B cell (primary cell): ENCODE data around the gene FFAR2. TPM values are rescaled to one million over a fixed set of nuclear protein-coding genes. Genes with fewer than 3 reads are reported as not detected.

Experiments used
- ATAC-seq: fragments of 200-7000 bp; cut with Tn5 transposase; one replicate; pipeline ENCODE4 v1.10.0; 2021; ENCODE audit warnings: low read depth, mild to moderate bottlenecking, moderate number of reproducible peaks, moderate library complexity
- CTCF ChIA-PET: fragments of 350-600 bp; sonication (Branson Sonifier 250); formaldehyde crosslinking; loops from one replicate; lab custom pipeline; 2021; ENCODE audit warnings: antibody characterized with exemption, inconsistent platforms; lab: Charles Lee
- POLR2A ChIA-PET: fragments of 350-600 bp; sonication (Branson Sonifier 250); formaldehyde crosslinking; loops from one replicate; lab custom pipeline; 2021; ENCODE audit warnings: antibody characterized with exemption; lab: Charles Lee
- DNase-seq: peaks from one replicate; pipeline ENCODE4 v3.0.0; 2013
- H2AFZ ChIP-seq: 2 replicates; pipeline ENCODE4 v1.6.1; 2012; ENCODE audit warnings: mild to moderate bottlenecking, low read depth, low read length; ENCODE audit not compliant: insufficient read depth, poor library complexity, severe bottlenecking
- H3K27ac ChIP-seq, 2 donors: 1 replicate in 1 of 2; 2 replicates in 1 of 2; pipeline ENCODE4 v1.5.1; 2012 to 2013; ENCODE audit warnings: low read length in 2 of 2, mild to moderate bottlenecking in 2 of 2, moderate library complexity in 1 of 2
- H3K27me3 ChIP-seq, 4 experiments: fragments of 200-600 bp in 1 of 4; sonication (generic) in 1 of 4; replicated peaks in 1 of 4; 1 replicate in 2 of 4; 2 replicates in 2 of 4; pipeline versions ENCODE4 v1.6.1 to v1.7.0; 2013 to 2016; ENCODE audit warnings: low read length in 3 of 4, mild to moderate bottlenecking in 2 of 4, mixed read lengths in 1 of 4, moderate library complexity in 1 of 4; ENCODE audit not compliant: insufficient read depth in 4 of 4, control insufficient read depth in 3 of 4; ENCODE audit errors: control extremely low read depth in 1 of 4
- H3K36me3 ChIP-seq, 2 experiments: replicated peaks in 1 of 2; 1 replicate in 1 of 2; 2 replicates in 1 of 2; pipeline versions ENCODE4 v1.6.1 to v1.7.1; 2013; ENCODE audit warnings: low read length in 1 of 2; ENCODE audit not compliant: insufficient read depth in 2 of 2, control insufficient read depth in 1 of 2; ENCODE audit errors: control extremely low read depth in 1 of 2, extremely low read depth in 1 of 2
- H3K4me1 ChIP-seq, 2 donors: fragments of 200-600 bp in 1 of 2; sonication (generic) in 1 of 2; 1 replicate in 1 of 2; 2 replicates in 1 of 2; pipeline versions ENCODE4 v1.5.1 to v1.6.1; 2013 to 2017; ENCODE audit warnings: low read length in 2 of 2; ENCODE audit not compliant: control insufficient read depth in 2 of 2, insufficient read depth in 2 of 2
- H3K4me2 ChIP-seq: replicated peaks from 2 replicates; pipeline ENCODE3; 2012; ENCODE audit warnings: mild to moderate bottlenecking, low read depth, low read length; ENCODE audit not compliant: poor library complexity, severe bottlenecking
- H3K4me3 ChIP-seq, 5 experiments: fragments of 200-600 bp in 1 of 5; sonication (generic) in 1 of 5; 1 replicate in 3 of 5; 2 replicates in 2 of 5; pipeline versions ENCODE4 v1.5.1 to v1.7.0; 2011 to 2016; ENCODE audit warnings: low read length in 4 of 5, mild to moderate bottlenecking in 4 of 5, low read depth in 2 of 5, control low read depth in 1 of 5, moderate library complexity in 1 of 5; ENCODE audit not compliant: insufficient read depth in 1 of 5; ENCODE audit errors: control extremely low read depth in 1 of 5, extremely low read depth in 1 of 5
- H3K79me2 ChIP-seq: fragments of 200-600 bp; sonication (generic); one replicate; pipeline ENCODE4 v1.6.0; 2016; ENCODE audit warnings: low read length; ENCODE audit not compliant: control insufficient read depth, insufficient read depth
- H3K9ac ChIP-seq: fragments of 200-600 bp; sonication (generic); 2 replicates; pipeline ENCODE4 v1.6.1; 2017; ENCODE audit warnings: mild to moderate bottlenecking, low read length, moderate library complexity
- H3K9me3 ChIP-seq, 3 donors: one replicate each; pipeline versions ENCODE4 v1.6.1 to v1.7.1; 2013; ENCODE audit warnings: low read length in 2 of 3; ENCODE audit not compliant: control insufficient read depth in 2 of 3, insufficient read depth in 1 of 3; ENCODE audit errors: control extremely low read depth in 1 of 3
- H4K20me1 ChIP-seq: 2 replicates; pipeline ENCODE4 v1.6.0; 2012; ENCODE audit warnings: mild to moderate bottlenecking, low read length; ENCODE audit not compliant: insufficient read depth, control insufficient read depth, poor library complexity, severe bottlenecking
- H3K27ac Mint-ChIP-seq: one replicate; pipeline ENCODE4 v1.8.0; 2021; ENCODE audit warnings: mixed read lengths
- H3K27me3 Mint-ChIP-seq: one replicate; pipeline ENCODE4 v1.8.0; 2021; ENCODE audit warnings: mixed read lengths
- H3K4me1 Mint-ChIP-seq: one replicate; pipeline ENCODE4 v1.8.0; 2021; ENCODE audit warnings: mixed read lengths
- H3K4me3 Mint-ChIP-seq: one replicate; pipeline ENCODE4 v1.8.0; 2021; ENCODE audit warnings: mixed read lengths
- H3K9me3 Mint-ChIP-seq: one replicate; pipeline ENCODE4 v1.8.0; 2022; ENCODE audit warnings: mixed read lengths; ENCODE audit not compliant: insufficient read depth
- EZH2 ChIP-seq: IDR thresholded peaks from 2 replicates; pipeline ENCODE4 v1.6.1; 2012; ENCODE audit warnings: borderline replicate concordance, low read depth, mild to moderate bottlenecking, moderate library complexity, low read length; ENCODE audit not compliant: insufficient read depth, poor library complexity, severe bottlenecking
- WGBS: methylation state at CpG from one replicate; pipeline ENCODE4 v1.1.5; 2013; ENCODE audit warnings: missing lambda C conversion rate; ENCODE audit not compliant: insufficient coverage; 5-methylcytosine and 5-hydroxymethylcytosine counted together
- intact Hi-C: fragments of 100-400 bp; cut with micrococcal nuclease; formaldehyde crosslinking; loops from one replicate; pipeline ENCODE4 v1.10.0; 2022
- polyA plus RNA-seq: library from polyadenylated mRNA; depleted of rRNA; stranded (reverse); fragments of >200 nt; gene quantifications from 2 replicates; pipeline ENCODE4 v1.2.3, GENCODE V29; 2012
- small RNA-seq: library from RNA; depleted of rRNA; stranded (forward); fragments of <200 nt; gene quantifications from one replicate; pipeline ENCODE3, GENCODE V24; 2012; ENCODE audit warnings: low replicate concordance, low read depth; ENCODE audit not compliant: insufficient read length
- total RNA-seq, 2 donors: library from RNA; stranded (reverse); fragments of 120-200 nt in 1 of 2; gene quantifications; 1 replicate in 1 of 2; 2 replicates in 1 of 2; pipeline versions ENCODE4 v1.2.3 to v1.2.4, GENCODE V29; 2013 to 2022
- TF ChIP-seq, protein P1 (sequence below): fragments of 200-600 bp; IDR thresholded peaks from one replicate; pipeline ENCODE4 v1.8.0; 2022; ENCODE audit warnings: antibody characterized with exemption, mild to moderate bottlenecking

FFAR2 gene
- total and polyA plus RNA-seq, 2 donors (not counting 1 experiment from before 2014, with no cell fraction given), result 0.31 TPM; not detected in 1

DNA sequence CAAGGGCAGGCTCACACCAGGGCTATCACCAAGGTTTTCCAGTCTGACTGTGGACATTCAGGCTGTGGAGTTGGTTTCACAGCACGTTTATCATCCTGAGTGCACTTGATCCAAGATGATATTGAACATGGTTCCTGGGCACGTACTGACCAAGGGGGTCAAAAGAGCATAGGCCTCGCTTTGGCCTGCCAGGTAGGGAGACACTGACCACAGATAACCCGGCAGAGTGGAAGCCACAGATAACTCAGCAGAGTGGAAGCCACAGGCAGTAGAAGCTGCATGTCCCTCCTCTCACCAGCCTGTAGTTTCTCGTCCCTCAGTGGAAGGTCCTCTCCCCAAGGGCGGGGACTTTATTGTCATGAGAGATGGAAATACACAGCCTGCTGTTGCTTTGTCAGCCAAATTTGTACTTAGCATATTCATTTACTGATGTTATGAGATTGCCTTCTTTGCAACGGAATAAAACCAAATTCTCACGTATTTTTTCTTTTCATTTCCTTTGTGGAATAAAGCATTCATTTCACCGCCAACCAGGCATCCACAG lies 51.0 kb downstream of the FFAR2 start:
- Histone ChIP-seq H3K4me1 (peaks cover 6 to 11% of the 10 kb centered on the region in 2 donors), H3K36me3 (no peaks in the 10 kb centered on the region), H3K9me3 (no peaks in the 10 kb centered on the region), H3K79me2 (no peaks in the 10 kb centered on the region), H2AFZ (no peak overlapping the region), H3K27ac (no peak overlapping the region), H3K4me3 (no peak overlapping the region), H3K27me3 (peaks cover 0 to 17% (median 2%) of the 10 kb centered on the region in 4 experiments), H4K20me1 (no peaks in the 10 kb centered on the region), H3K4me2 (no peak overlapping the region), H3K9ac (no peak overlapping the region)
- H3K9me3 Mint-ChIP-seq, result no peaks in the 10 kb centered on the region
- CTCF ChIA-PET, result no interaction called here
- POLR2A ChIA-PET, result no interaction called here
- intact Hi-C loops, result loop anchor here (10.0 kb wide), 1 partner anchor 354 kb away; the partner anchor contains the start of gene FXYD7
- DNase-seq (no peak), ATAC-seq (no peak)
- peaks cover 20% of the 10 kb centered on the region for H3K27me3 Mint-ChIP-seq
- no peak for TF ChIP-seq EZH2
- TF ChIP-seq, protein P1, sequence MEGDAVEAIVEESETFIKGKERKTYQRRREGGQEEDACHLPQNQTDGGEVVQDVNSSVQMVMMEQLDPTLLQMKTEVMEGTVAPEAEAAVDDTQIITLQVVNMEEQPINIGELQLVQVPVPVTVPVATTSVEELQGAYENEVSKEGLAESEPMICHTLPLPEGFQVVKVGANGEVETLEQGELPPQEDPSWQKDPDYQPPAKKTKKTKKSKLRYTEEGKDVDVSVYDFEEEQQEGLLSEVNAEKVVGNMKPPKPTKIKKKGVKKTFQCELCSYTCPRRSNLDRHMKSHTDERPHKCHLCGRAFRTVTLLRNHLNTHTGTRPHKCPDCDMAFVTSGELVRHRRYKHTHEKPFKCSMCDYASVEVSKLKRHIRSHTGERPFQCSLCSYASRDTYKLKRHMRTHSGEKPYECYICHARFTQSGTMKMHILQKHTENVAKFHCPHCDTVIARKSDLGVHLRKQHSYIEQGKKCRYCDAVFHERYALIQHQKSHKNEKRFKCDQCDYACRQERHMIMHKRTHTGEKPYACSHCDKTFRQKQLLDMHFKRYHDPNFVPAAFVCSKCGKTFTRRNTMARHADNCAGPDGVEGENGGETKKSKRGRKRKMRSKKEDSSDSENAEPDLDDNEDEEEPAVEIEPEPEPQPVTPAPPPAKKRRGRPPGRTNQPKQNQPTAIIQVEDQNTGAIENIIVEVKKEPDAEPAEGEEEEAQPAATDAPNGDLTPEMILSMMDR, result no peak
- H3K4me3 Mint-ChIP-seq, result no peak overlapping the region
- no peak overlapping the region for H3K27ac Mint-ChIP-seq
- peaks cover 8% of the 10 kb centered on the region for H3K4me1 Mint-ChIP-seq
- 75% methylated on average over 4 of the region's 9 CpGs for WGBS

DNA sequence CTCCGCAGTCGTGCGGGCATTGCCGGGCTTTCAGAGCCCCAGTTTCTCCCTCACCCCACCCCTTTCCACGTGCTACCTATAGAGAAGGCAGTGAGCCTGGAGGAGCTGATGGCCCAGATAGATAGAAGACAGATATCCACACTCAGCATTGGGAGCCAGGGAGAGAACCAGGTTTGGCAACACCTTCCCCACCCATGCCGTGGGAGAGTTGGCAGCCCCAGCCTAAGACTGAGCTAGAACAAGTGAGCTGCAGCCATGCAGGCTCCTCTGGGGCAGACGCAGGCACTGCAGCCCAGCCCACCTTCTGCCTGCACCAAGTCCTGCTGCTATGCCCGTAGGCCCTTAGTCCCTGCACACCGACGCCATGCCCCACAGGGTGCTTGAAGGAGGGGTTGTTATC lies 52.6 kb downstream of the FFAR2 start:
- ChIA-PET POLR2A (no interaction called here), CTCF (no interaction called here)
- Histone ChIP-seq H3K27me3 (peaks cover 0 to 14% (median 2%) of the 10 kb centered on the region in 4 experiments), H2AFZ (no peak overlapping the region), H3K27ac (no peak overlapping the region), H3K4me2 (no peak overlapping the region), H3K79me2 (no peaks in the 10 kb centered on the region), H3K4me3 (no peak overlapping the region), H3K36me3 (no peaks in the 10 kb centered on the region), H3K9ac (no peak overlapping the region), H3K9me3 (no peaks in the 10 kb centered on the region), H4K20me1 (no peaks in the 10 kb centered on the region), H3K4me1 (peaks cover 0 to 2% of the 10 kb centered on the region in 2 donors)
- DNase-seq (no peak), ATAC-seq (no peak)
- Mint-ChIP-seq H3K27me3 (peaks cover 27% of the 10 kb centered on the region), H3K4me3 (no peak overlapping the region), H3K9me3 (no peaks in the 10 kb centered on the region), H3K27ac (no peak overlapping the region), H3K4me1 (peaks cover under 1% of the 10 kb centered on the region)
- WGBS, result 96% methylated on average over 3 of the region's 10 CpGs
- TF ChIP-seq, protein P1, result no peak
- TF ChIP-seq EZH2, result no peak
- intact Hi-C loops, result no loop called here

Small RNA genes within 50 kb of the gene (small RNA-seq; reads per million reads assigned to genes)
- gene RN7SL491P, result not detected

Other genes starting within 250 kb of the FFAR2 start
- 0.25 TPM in 1 of 2 replicates, not detected in the other for gene FAM187B, start 219.5 kb upstream of the FFAR2 start, total RNA-seq
- not detected in 2 replicates for gene FAM187B, start 219.5 kb upstream of the FFAR2 start, polyA plus RNA-seq
- 45.3 and 46.5 TPM in 2 replicates for gene LSR, start 199.3 kb upstream of the FFAR2 start, total RNA-seq
- gene LSR, start 199.3 kb upstream of the FFAR2 start, polyA plus RNA-seq, result 29.9 and 37.2 TPM in 2 replicates
- 314 and 318 TPM in 2 replicates for gene USF2, start 179.3 kb upstream of the FFAR2 start, total RNA-seq
- 357 and 377 TPM in 2 replicates for gene USF2, start 179.3 kb upstream of the FFAR2 start, polyA plus RNA-seq
- 2.5 and 3.0 TPM in 2 replicates for gene HAMP, start 165.7 kb upstream of the FFAR2 start, total RNA-seq
- 0.70 and 1.4 TPM in 2 replicates for gene HAMP, start 165.7 kb upstream of the FFAR2 start, polyA plus RNA-seq
- 0.12 TPM in 1 of 2 replicates, not detected in the other for gene MAG, start 156.1 kb upstream of the FFAR2 start, total RNA-seq
- 0.30 and 0.58 TPM in 2 replicates for gene MAG, start 156.1 kb upstream of the FFAR2 start, polyA plus RNA-seq
- 692 and 698 TPM in 2 replicates for gene CD22, start 119.1 kb upstream of the FFAR2 start, total RNA-seq
- 1,437 and 1,715 TPM in 2 replicates for gene CD22, start 119.1 kb upstream of the FFAR2 start, polyA plus RNA-seq
- gene FFAR1, start 100.4 kb upstream of the FFAR2 start, total RNA-seq, result 3.0 and 3.3 TPM in 2 replicates
- gene FFAR1, start 100.4 kb upstream of the FFAR2 start, polyA plus RNA-seq, result 17.9 and 118 TPM in 2 replicates
- not detected in 2 replicates for gene FFAR3, start 89.8 kb upstream of the FFAR2 start, total RNA-seq
- gene FFAR3, start 89.8 kb upstream of the FFAR2 start, polyA plus RNA-seq, result 0.63 and 4.1 TPM in 2 replicates
- not detected in 2 replicates for gene GPR42, start 77.2 kb upstream of the FFAR2 start, total RNA-seq
- 0.10 and 3.5 TPM in 2 replicates for gene GPR42, start 77.2 kb upstream of the FFAR2 start, polyA plus RNA-seq
- gene KRTDAP, start 42.2 kb downstream of the FFAR2 start, total RNA-seq, result not detected in 2 replicates
- gene KRTDAP, start 42.2 kb downstream of the FFAR2 start, polyA plus RNA-seq, result not detected in 2 replicates
- 1.8 and 4.5 TPM in 2 replicates for gene DMKN, start 65.4 kb downstream of the FFAR2 start, total RNA-seq
- gene DMKN, start 65.4 kb downstream of the FFAR2 start, polyA plus RNA-seq, result 0.58 and 1.6 TPM in 2 replicates
- not detected in 2 replicates for gene SBSN, start 80.1 kb downstream of the FFAR2 start, total RNA-seq
- gene SBSN, start 80.1 kb downstream of the FFAR2 start, polyA plus RNA-seq, result not detected in 2 replicates
- not detected in 2 replicates for gene GAPDHS, start 85.2 kb downstream of the FFAR2 start, total RNA-seq
- gene GAPDHS, start 85.2 kb downstream of the FFAR2 start, polyA plus RNA-seq, result not detected in 2 replicates
- 39.8 and 41.6 TPM in 2 replicates for gene TMEM147, start 97.4 kb downstream of the FFAR2 start, total RNA-seq
- gene TMEM147, start 97.4 kb downstream of the FFAR2 start, polyA plus RNA-seq, result 61.6 and 68.9 TPM in 2 replicates
- gene ATP4A, start 115.4 kb downstream of the FFAR2 start, total RNA-seq, result not detected in 2 replicates
- not detected in 2 replicates for gene ATP4A, start 115.4 kb downstream of the FFAR2 start, polyA plus RNA-seq
- gene PMIS2, start 137.9 kb downstream of the FFAR2 start, total RNA-seq, result not detected in 2 replicates
- gene PMIS2, start 137.9 kb downstream of the FFAR2 start, polyA plus RNA-seq, result not detected in 2 replicates
- gene HAUS5, start 164.5 kb downstream of the FFAR2 start, total RNA-seq, result 32.2 and 35.3 TPM in 2 replicates
- 42.8 and 52.3 TPM in 2 replicates for gene HAUS5, start 164.5 kb downstream of the FFAR2 start, polyA plus RNA-seq
- 52.0 and 52.7 TPM in 2 replicates for gene RBM42, start 180.8 kb downstream of the FFAR2 start, total RNA-seq
- gene RBM42, start 180.8 kb downstream of the FFAR2 start, polyA plus RNA-seq, result 42.1 and 42.9 TPM in 2 replicates
- 0.42 and 1.3 TPM in 2 replicates for gene ETV2, start 193.5 kb downstream of the FFAR2 start, total RNA-seq
- gene ETV2, start 193.5 kb downstream of the FFAR2 start, polyA plus RNA-seq, result 0.20 and 0.49 TPM in 2 replicates
- gene COX6B1, start 200.1 kb downstream of the FFAR2 start, total RNA-seq, result 214 and 215 TPM in 2 replicates
- 202 and 387 TPM in 2 replicates for gene COX6B1, start 200.1 kb downstream of the FFAR2 start, polyA plus RNA-seq
- gene UPK1A, start 218.3 kb downstream of the FFAR2 start, total RNA-seq, result not detected in 2 replicates
- gene UPK1A, start 218.3 kb downstream of the FFAR2 start, polyA plus RNA-seq, result 0.16 and 0.17 TPM in 2 replicates